GM18508 (cell line): ENCODE results near the gene CES5A.
"Not testable (repeated sequence)": the region's sequence is repeated elsewhere in the genome, so short reads cannot be mapped to it uniquely, and the experiment has no call there.

Experiments used
- ATAC-seq: cut with Tn5 transposase; IDR thresholded peaks from one replicate; pipeline ENCODE4 v1.9.1; 2021; ENCODE audit warnings: moderate number of reproducible peaks; ENCODE audit not compliant: insufficient read depth, unreplicated experiment

Gene CES5A

GRCh38 chr16:55832773-55833691 is 42.1 kb downstream of the CES5A start, which contains the start of gene CES1:
CES1 (minus strand) TSS chr16:55833096; CDS start chr16:55833055, 41 bp downstream.
- ATAC-seq = no peak

GRCh38 chr16:55832425-55832772 is 42.8 kb downstream of the CES5A start:
- no peak for ATAC-seq

GRCh38 chr16:55830658-55831294 is 44.4 kb downstream of the CES5A start:
- no peak for ATAC-seq

GRCh38 chr16:55829232-55829631 is 45.9 kb downstream of the CES5A start:
- not testable (repeated sequence) for ATAC-seq

- ATAC-seq = no peak
Observed at GRCh38 chr16:55828680-55829079, 46.5 kb downstream of the CES5A start.

GRCh38 chr16:55825115-55825728 is 50.0 kb downstream of the CES5A start:
- no peak for ATAC-seq

- ATAC-seq = no peak
Observed at GRCh38 chr16:55824473-55825000, 50.6 kb downstream of the CES5A start.

GRCh38 chr16:55822280-55822810 is 52.8 kb downstream of the CES5A start:
- ATAC-seq = no peak

- no peak for ATAC-seq
Observed at GRCh38 chr16:55821210-55821609, 54.0 kb downstream of the CES5A start.

GRCh38 chr16:55820615-55821014 is 54.6 kb downstream of the CES5A start:
- ATAC-seq = no peak

- no peak for ATAC-seq
Observed at GRCh38 chr16:55817236-55817912, 57.8 kb downstream of the CES5A start.

GRCh38 chr16:55816222-55816621 is 59.0 kb downstream of the CES5A start:
- not testable (repeated sequence) for ATAC-seq

- no peak for ATAC-seq
Observed at GRCh38 chr16:55815320-55815719, 59.9 kb downstream of the CES5A start.

GRCh38 chr16:55814174-55814573 is 61.0 kb downstream of the CES5A start:
- not testable (repeated sequence) for ATAC-seq

- not testable (repeated sequence) for ATAC-seq
Observed at GRCh38 chr16:55813730-55814129, 61.4 kb downstream of the CES5A start.

- no peak for ATAC-seq
Observed at GRCh38 chr16:55812951-55813350, 62.2 kb downstream of the CES5A start.

- ATAC-seq = no peak
Observed at GRCh38 chr16:55811811-55812210, 63.4 kb downstream of the CES5A start.

- no peak for ATAC-seq
Observed at GRCh38 chr16:55810451-55810961, 64.7 kb downstream of the CES5A start.

- no peak for ATAC-seq
Observed at GRCh38 chr16:55809851-55810250, 65.3 kb downstream of the CES5A start.

- no peak for ATAC-seq
Observed at GRCh38 chr16:55809386-55809785, 65.8 kb downstream of the CES5A start.
